Ovary (tissue), 9 donors: Measurements from ENCODE around the gene TRAM2. TPM values are rescaled to one million over a fixed set of nuclear protein-coding genes. Genes with fewer than 3 reads are reported as not detected.

Source experiments
- DNase-seq, 5 donors: peaks; one replicate each; pipeline ENCODE4 v3.0.0-alpha.2; 2019 to 2020
- H3K27ac ChIP-seq, 2 donors: fragments of 200-600 bp; one replicate each; pipeline versions ENCODE4 v1.5.1 to v1.8.0; 2019 to 2022
- H3K27me3 ChIP-seq: fragments of 200-600 bp; one replicate; pipeline ENCODE4 v1.8.0; 2022
- H3K36me3 ChIP-seq: fragments of 200-600 bp; sonication (generic); one replicate; pipeline ENCODE4 v1.5.1; 2019
- H3K4me1 ChIP-seq: one replicate; pipeline ENCODE4 v1.8.1; 2013; ENCODE audit warnings: mild to moderate bottlenecking, moderate library complexity; ENCODE audit not compliant: insufficient read depth
- H3K4me3 ChIP-seq: fragments of 200-600 bp; sonication (generic); one replicate; pipeline ENCODE4 v1.5.1; 2017
- H3K9me3 ChIP-seq, 2 donors: fragments of 200-600 bp in 1 of 2; sonication (generic) in 1 of 2; one replicate each; pipeline versions ENCODE4 v1.5.1 to v1.8.1; 2013 to 2019; ENCODE audit warnings: mild to moderate bottlenecking in 1 of 2, moderate library complexity in 1 of 2
- CTCF ChIP-seq, 3 donors: fragments of 450-650 bp in 2 of 3; fragments of 200-600 bp in 1 of 3; IDR thresholded peaks; one replicate each; pipeline versions ENCODE4 v1.5.1 to v1.8.0; 2016 to 2022; ENCODE audit warnings: antibody characterized with exemption in 3 of 3, mild to moderate bottlenecking in 1 of 3
- EP300 ChIP-seq: sonication (generic); formaldehyde crosslinking; IDR thresholded peaks from one replicate; pipeline ENCODE4 v1.6.1; 2017; ENCODE audit warnings: antibody characterized with exemption
- POLR2A ChIP-seq: fragments of 450-650 bp; IDR thresholded peaks from one replicate; pipeline ENCODE4 v1.6.1; 2017; ENCODE audit warnings: antibody characterized with exemption, mild to moderate bottlenecking, moderate library complexity
- WGBS, 3 donors: extraction: QIAGEN DNeasy Blood & Tissue Kit in 1 of 3; methylation state at CpG; one replicate each; pipeline versions ENCODE4 v1.1.5 to v1.1.7; 2013 to 2017; 5-methylcytosine and 5-hydroxymethylcytosine counted together
- intact Hi-C, 4 donors: fragments of 100-400 bp; cut with DNase I; formaldehyde crosslinking; loops; one replicate each; pipeline versions ENCODE4 v1.11.0 to v1.15.1; 2022 to 2023
- polyA plus RNA-seq, 2 donors: library from polyadenylated mRNA; stranded (reverse); fragments of 200-250 nt in 1 of 2; fragments of 350-450 nt in 1 of 2; fragmentation: Illumina TruSeq in 1 of 2; extraction: RNeasy Lipid Tissue Mini Kit (QIAGEN cat#74804) in 1 of 2; gene quantifications; one replicate each; pipeline ENCODE4 v1.2.3, GENCODE V29; 2013 to 2014
- total RNA-seq, 7 donors: library from RNA; depleted of rRNA in 2 of 7; stranded (reverse); fragments of >200 nt in 2 of 7; fragmentation: NEBNext Ultra II Directional in 3 of 7; extraction: Animal tissue kit (Norgen Biotek cat#: 25700) in 3 of 7; gene quantifications; one replicate each; pipeline versions ENCODE4 v1.1.0 to v1.2.4, GENCODE V29; 2016 to 2023
- donor health status: DM: no; HTN: no; CAD: no; lungs with moderate emphysema.
- donor health status: DM: no; HTN: no; CAD: no.
- donor health status: Bipolar disorder and iron deficiency.
- donor health status: DM: yes; HTN: yes; CAD: no.
- donor health status: DM: no; HTN: no; CAD: no.
- donor health status: DM: yes; HTN: yes; CAD: no.

The TRAM2 gene
- total and polyA plus RNA-seq, 9 donors = 7.7 to 36.9 (median 22.0) TPM

GRCh38 chr6:52498538-52499017 is 78.3 kb downstream of the TRAM2 start:
- no peak for TF ChIP-seq POLR2A
- Histone ChIP-seq H3K27me3 (no peaks in the 10 kb centered on the region), H3K36me3 (no peaks in the 10 kb centered on the region), H3K4me3 (no peak overlapping the region), H3K27ac (no peak overlapping the region), H3K4me1 (peaks cover 3% of the 10 kb centered on the region), H3K9me3 (no peaks in the 10 kb centered on the region)
- 72 to 93% (median 91%) methylated on average over 11 of the region's 11 CpGs for WGBS, 3 donors
- intact Hi-C loops = loop anchor here in 1 of 4 donors (10.0 kb wide), 1 partner anchor 166 kb away; no protein-coding TSS in a partner anchor
- DNase-seq = no peak

- Histone ChIP-seq H3K4me3 (no peak overlapping the region), H3K36me3 (no peaks in the 10 kb centered on the region), H3K27ac (no peak overlapping the region), H3K27me3 (no peaks in the 10 kb centered on the region), H3K4me1 (peaks cover 3% of the 10 kb centered on the region), H3K9me3 (no peaks in the 10 kb centered on the region)
- intact Hi-C loops = loop anchor here in 1 of 4 donors (10.0 kb wide), 1 partner anchor 167 kb away; no protein-coding TSS in a partner anchor
- no peak for DNase-seq
- WGBS, 3 donors = 74 to 77% (median 75%) methylated on average over 14 of the region's 14 CpGs
- TF ChIP-seq POLR2A = no peak
- TF ChIP-seq EP300 = no peak
- TF ChIP-seq CTCF (IDR thresholded peaks at IDR 0.05) = no peak
Observed at GRCh38 chr6:52497652-52498408, 79.0 kb downstream of the TRAM2 start.

- peaks cover 3% of the 10 kb centered on the region for H3K4me1 ChIP-seq
- H3K4me3 ChIP-seq = no peak overlapping the region
- intact Hi-C loops = loop anchor here in 1 of 4 donors (10.0 kb wide), 1 partner anchor 168 kb away; no protein-coding TSS in a partner anchor
- no peak for DNase-seq
- TF ChIP-seq POLR2A = no peak
- TF ChIP-seq EP300 = no peak
- TF ChIP-seq CTCF (IDR thresholded peaks at IDR 0.05) = no peak
- no peaks in the 10 kb centered on the region for H3K9me3 ChIP-seq
- 90 to 95% (median 92%) methylated on average over 2 of the region's 2 CpGs for WGBS, 3 donors
- H3K27ac ChIP-seq = no peak overlapping the region
- no peaks in the 10 kb centered on the region for H3K36me3 ChIP-seq
- no peaks in the 10 kb centered on the region for H3K27me3 ChIP-seq
Observed at GRCh38 chr6:52496631-52497030, 80.2 kb downstream of the TRAM2 start.

GRCh38 chr6:52495922-52496321 is 80.9 kb downstream of the TRAM2 start:
- 69 to 75% (median 72%) methylated on average over 3 of the region's 3 CpGs for WGBS, 3 donors
- Histone ChIP-seq H3K4me3 (no peak overlapping the region), H3K27ac (no peak overlapping the region), H3K4me1 (peaks cover 3% of the 10 kb centered on the region), H3K36me3 (no peaks in the 10 kb centered on the region), H3K27me3 (no peaks in the 10 kb centered on the region), H3K9me3 (no peaks in the 10 kb centered on the region)
- DNase-seq = no peak
- intact Hi-C loops = loop anchor here in 1 of 4 donors (10.0 kb wide), 1 partner anchor 169 kb away; no protein-coding TSS in a partner anchor
- TF ChIP-seq EP300 (no peak), CTCF (IDR thresholded peaks at IDR 0.05) (no peak), POLR2A (no peak)
